GM12891 (cell line): ENCODE data around the gene ADGRA3.

Experiments used
- DNase-seq: peaks from one replicate; pipeline ENCODE4 v3.0.0; 2011; ENCODE audit warnings: low spot score; ENCODE audit not compliant: insufficient read length
- FAIRE-seq: peaks from 2 replicates; lab custom pipeline; 2011; peaks lifted over from hg19 to GRCh38; lab: Jason Lieb, UNC
- PAX5 ChIP-seq: IDR thresholded peaks from 2 replicates; pipeline ENCODE4 v1.6.1; 2011; ENCODE audit warnings: low read length, moderate library complexity, mild to moderate bottlenecking; ENCODE audit not compliant: insufficient read depth, severe bottlenecking
- POLR2A ChIP-seq: IDR thresholded peaks from 2 replicates; pipeline ENCODE4 v1.6.1; 2011; ENCODE audit warnings: low read depth, low read length, control low read depth
- POLR2AphosphoS5 ChIP-seq: IDR thresholded peaks from 2 replicates; pipeline ENCODE4 v1.6.1; 2011; ENCODE audit warnings: low read depth, low read length, control low read depth
- POU2F2 ChIP-seq: IDR thresholded peaks from 2 replicates; pipeline ENCODE4 v1.6.1; 2011; ENCODE audit warnings: low read depth, mild to moderate bottlenecking, control low read depth, low read length, moderate library complexity
- SPI1 ChIP-seq: IDR thresholded peaks from 2 replicates; pipeline ENCODE4 v1.6.1; 2011; ENCODE audit warnings: low read depth, low read length, control low read depth
- TAF1 ChIP-seq: IDR thresholded peaks from 2 replicates; pipeline ENCODE4 v1.6.1; 2011; ENCODE audit warnings: low read depth, low read length, control low read depth

ADGRA3 gene

DNA sequence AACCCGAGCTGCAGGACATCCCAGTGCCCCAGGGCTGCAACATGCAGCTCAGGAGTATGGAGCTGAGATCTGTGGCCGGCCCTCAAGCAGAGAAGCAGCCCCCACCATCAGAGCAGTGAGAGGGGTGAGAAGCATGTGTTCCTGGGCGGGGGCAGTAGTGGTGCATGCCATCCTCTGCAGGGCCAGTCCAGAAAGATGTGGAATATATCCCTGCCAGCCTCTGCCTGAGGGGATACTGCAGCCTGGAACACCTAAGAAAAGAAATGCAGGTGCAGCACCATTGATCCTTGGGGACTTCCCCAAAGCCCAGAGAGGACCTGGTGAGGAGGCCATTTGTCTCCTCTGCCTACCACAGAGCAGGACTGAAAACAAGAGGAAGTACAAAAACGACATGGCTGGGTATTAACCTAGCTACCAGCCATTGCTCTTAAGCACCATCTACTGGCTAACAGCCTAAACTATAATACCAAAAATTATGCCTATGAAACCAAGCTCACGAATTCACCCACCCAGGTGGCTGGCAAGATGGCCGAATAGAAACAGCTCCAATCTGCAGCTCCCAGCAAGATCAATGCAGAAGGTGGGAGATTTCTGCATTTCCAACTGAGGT lies 158.8 kb downstream of the ADGRA3 start:
- no peak for FAIRE-seq
- TF ChIP-seq POLR2A (no peak), POLR2AphosphoS5 (no peak), TAF1 (no peak), PAX5 (no peak), SPI1 (no peak), POU2F2 (no peak)
- peak; percentile 3 for DNase-seq

DNA sequence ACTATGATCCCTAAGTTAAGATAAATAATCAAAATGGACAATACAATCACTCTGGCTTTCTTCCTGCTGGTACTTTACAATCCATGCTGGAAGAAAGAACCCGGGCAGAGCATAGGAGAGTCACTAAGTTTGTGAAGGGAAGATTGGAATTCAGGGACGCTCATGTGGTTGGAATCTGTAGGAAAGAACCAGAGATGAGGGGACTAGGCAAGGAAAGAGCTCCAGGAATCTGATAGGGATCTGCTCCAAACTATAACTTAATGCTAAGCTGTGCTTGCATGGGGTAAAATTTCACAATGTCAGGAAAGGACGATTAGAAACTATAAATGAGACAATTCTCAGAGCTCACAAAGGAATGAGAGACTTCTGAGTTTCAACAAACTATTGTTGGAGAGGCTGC lies 167.5 kb downstream of the ADGRA3 start:
- FAIRE-seq (no peak), DNase-seq (no peak)
- no peak for TF ChIP-seq POLR2A
- no peak for TF ChIP-seq POU2F2
- no peak for TF ChIP-seq TAF1
- no peak for TF ChIP-seq POLR2AphosphoS5
- TF ChIP-seq SPI1, result no peak
- TF ChIP-seq PAX5, result no peak

GRCh38 chr4:22345678-22346077 lies 170.2 kb downstream of the ADGRA3 start:
- FAIRE-seq (no peak), DNase-seq (no peak)
- no peak for TF ChIP-seq POLR2A
- no peak for TF ChIP-seq SPI1

- FAIRE-seq, result no peak
- TF ChIP-seq PAX5 (no peak), POLR2A (no peak), TAF1 (no peak), POU2F2 (no peak), SPI1 (no peak), POLR2AphosphoS5 (no peak)
- DNase-seq, result no peak
Measured at GRCh38 chr4:22345055-22345454, 170.8 kb downstream of the ADGRA3 start.

DNA sequence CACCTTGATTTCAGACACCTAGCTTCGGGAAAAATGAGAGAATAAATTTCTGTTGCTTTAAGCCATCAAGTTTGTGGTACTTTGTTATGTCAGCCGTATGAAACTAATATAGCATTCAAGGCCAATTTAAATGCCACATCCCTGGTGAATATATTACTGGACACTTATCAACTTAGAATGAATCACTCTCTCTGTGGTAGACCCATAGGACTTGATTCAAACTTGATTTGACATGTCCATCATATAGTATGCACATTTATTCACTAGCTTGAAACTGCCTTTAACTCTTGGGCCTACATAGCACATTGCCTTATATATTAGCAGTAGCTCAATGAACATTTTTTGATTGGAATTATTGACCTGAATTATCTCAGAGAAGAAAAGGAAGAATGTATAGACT lies 172.3 kb downstream of the ADGRA3 start:
- DNase-seq (no peak), FAIRE-seq (no peak)
- TF ChIP-seq SPI1 (no peak), POLR2A (no peak), POLR2AphosphoS5 (no peak), PAX5 (no peak), TAF1 (no peak), POU2F2 (no peak)

DNA sequence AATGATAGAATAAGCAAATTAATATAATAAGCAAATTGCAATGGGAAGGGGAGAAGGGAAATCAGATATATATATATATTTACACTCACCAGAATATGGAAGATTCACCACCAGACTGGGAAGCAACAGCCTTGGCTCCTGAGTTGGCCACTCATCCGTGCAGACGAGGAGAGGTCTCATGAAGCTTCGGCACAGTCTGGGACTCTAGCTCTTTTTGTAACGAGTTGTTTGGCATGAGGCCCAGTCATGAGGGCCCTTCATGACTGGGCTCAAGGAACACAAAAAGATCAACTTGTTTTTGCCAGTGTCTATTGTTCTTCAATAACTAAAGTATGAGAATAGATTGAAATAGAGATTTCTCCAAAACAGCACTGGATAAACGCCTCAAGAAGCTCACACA lies 176.4 kb downstream of the ADGRA3 start:
- DNase-seq (no peak), FAIRE-seq (no peak)
- TF ChIP-seq POU2F2 (no peak), POLR2A (no peak), POLR2AphosphoS5 (no peak), TAF1 (no peak), SPI1 (no peak), PAX5 (no peak)

- DNase-seq (no peak), FAIRE-seq (peak; percentile 5)
- TF ChIP-seq POLR2AphosphoS5 (no peak), SPI1 (no peak), PAX5 (no peak), POU2F2 (no peak), POLR2A (no peak), TAF1 (no peak)
Measured at GRCh38 chr4:22338796-22339195, 177.1 kb downstream of the ADGRA3 start.
